ENCODE data around the gene PLEKHN1. TPM values are rescaled to one million over a fixed set of nuclear protein-coding genes. Genes with fewer than 3 reads are reported as not detected.
A peak's percentile ranks its signal among the peaks of the same experiment; 100 is the strongest.
"Not testable (repeated sequence)": the region's sequence is repeated elsewhere in the genome, so short reads cannot be mapped to it uniquely, and the experiment has no call there.

PLEKHN1 gene
- total RNA-seq, 1 donor from 2014 or later: 0.51 TPM

DNA sequence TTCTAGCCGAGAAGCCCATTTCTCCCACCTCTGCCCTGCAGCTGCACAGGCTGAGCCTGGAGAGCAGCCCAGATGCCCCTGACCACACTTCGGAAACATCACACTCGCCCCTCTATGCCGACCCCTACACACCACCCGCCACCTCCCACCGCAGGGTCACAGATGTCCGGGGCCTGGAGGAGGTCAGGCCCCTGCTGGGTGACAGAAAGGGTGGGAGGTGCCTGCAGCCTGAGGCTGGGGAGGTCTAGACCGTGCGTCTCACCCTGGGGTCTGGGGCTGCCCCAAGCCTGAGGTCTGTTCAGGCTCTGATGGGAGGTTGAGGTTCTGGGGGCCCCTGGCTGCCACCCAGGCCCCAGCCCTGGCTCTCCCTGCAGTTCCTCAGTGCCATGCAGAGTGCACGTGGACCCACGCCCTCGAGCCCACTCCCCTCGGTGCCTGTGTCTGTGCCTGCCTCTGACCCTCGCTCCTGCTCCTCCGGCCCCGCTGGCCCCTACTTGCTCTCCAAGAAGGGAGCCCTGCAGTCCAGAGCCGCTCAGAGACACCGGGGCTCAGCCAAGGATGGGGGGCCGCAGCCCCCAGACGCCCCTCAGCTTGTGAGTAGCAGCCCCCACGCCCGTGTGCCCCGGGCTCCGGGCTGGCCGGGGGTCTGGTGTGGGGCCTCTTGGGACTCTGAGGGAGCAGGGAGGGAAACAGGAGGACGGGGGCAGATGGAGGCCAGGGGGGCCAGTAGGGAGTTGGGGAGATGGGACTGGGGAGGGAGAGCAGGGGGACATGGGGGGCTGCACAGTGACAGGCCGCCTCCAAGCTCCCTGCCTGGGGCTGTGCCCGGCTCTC, 7.4 kb downstream of the PLEKHN1 start:
- DNase-seq (ENCODE audit: low read depth in 2 of 2): no peak

DNA sequence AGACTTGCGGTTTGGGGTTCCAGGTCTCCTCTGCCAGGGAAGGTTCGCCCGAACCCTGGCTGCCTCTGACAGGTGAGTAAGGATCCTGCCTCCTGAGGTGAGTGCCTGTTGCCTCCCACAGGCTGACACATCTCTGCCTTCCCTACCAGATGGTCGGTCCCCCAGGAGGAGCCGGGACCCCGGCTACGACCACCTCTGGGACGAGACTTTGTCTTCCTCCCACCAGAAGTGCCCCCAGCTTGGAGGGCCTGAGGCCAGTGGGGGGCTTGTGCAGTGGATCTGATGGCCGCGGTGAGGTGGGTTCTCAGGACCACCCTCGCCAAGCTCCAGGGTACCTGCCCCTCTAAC, 8.0 kb downstream of the PLEKHN1 start:
- DNase-seq (ENCODE audit: low read depth in 2 of 2): no peak

DNA sequence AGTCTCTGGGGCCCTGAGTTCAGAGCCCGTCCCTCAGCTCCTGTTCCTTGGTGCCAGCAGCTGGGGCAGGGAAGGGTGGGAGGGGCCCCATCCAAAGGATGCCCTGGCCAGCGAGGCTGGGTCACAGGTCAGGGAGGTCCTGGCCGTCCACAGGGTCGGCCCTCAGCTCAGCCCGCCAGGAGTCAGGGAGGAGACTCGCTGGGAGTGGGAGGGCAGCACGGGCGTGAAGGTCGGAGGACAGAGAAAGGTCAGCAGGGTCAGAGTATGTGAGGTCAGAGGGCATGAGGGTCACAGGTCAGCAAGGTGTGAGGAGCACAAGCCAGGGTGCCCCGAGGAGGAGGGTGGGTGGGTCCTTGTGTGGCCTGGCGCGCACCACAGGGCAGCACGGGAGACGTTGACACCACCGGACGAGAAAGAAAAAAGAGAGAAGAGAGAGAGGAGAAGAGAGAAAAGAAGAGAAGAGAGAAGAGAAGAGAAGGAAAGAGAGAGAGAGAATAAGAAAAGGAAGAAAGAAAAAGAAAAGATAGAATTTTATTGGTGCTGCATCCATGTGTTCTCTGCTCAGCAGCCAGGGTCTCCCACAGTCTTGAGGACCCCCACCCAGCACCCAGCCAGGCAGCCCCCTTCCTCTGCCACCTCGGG, 8.5 kb downstream of the PLEKHN1 start:
- DNase-seq (ENCODE audit: low read depth in 2 of 2): no peak

GRCh38 chr1:975365-975764, 9.1 kb downstream of the PLEKHN1 start:
- no peak for DNase-seq (ENCODE audit: low read depth in 2 of 2)

- peak in 1 of 2 donors; percentile 39 for DNase-seq (ENCODE audit: low read depth in 2 of 2)
Observed at GRCh38 chr1:975896-976683, 9.8 kb downstream of the PLEKHN1 start.

- not testable (repeated sequence) for DNase-seq (ENCODE audit: low read depth in 2 of 2)
Observed at GRCh38 chr1:976791-977190, 10.5 kb downstream of the PLEKHN1 start.

DNA sequence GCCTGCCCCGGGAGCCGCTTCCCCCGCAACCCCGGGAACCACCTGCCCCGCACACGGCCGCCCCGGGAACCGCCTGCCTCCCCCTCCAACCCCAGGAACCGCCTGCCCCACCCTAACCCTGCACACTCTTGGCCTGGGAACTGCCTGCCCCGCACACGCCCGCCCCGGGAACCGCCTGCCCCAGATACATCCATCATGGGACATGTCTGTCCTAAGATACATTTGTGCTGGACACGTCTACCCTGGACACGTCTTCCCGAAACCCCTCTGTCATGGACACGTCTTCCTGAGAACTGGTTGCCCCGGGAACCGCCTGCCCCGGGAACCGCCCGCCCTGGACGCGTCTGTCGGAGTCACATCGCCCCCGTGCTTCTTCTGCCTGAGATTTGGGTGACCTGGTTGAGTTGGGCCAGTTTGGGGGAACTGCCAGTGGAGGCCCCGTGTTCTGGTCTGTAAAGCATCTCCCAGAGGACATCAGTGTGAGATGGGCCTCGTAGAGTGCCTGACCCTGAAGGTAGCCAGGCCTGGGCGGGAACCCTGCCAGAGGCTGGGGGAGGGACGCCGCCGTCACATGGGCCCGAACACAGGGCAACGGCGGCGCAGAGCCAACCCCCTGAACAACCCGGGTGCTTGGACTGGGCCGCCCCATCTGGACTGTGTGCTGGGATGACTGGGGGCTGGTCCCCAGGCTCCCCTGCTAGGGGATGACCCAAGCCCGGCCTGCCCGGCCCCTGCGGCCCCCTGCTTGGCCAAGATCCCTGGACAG, 12.0 kb downstream of the PLEKHN1 start:
- no peak for DNase-seq (ENCODE audit: low read depth in 2 of 2)

GRCh38 chr1:978835-979743, 12.8 kb downstream of the PLEKHN1 start:
- no peak for DNase-seq (ENCODE audit: low read depth in 2 of 2)

- no peak for DNase-seq (ENCODE audit: low read depth in 2 of 2)
Observed at GRCh38 chr1:979744-980072, 13.4 kb downstream of the PLEKHN1 start.

GRCh38 chr1:980137-980571, 13.9 kb downstream of the PLEKHN1 start:
- DNase-seq (ENCODE audit: low read depth in 2 of 2): no peak

- no peak for DNase-seq (ENCODE audit: low read depth in 2 of 2)
Observed at GRCh38 chr1:980602-981395, 14.5 kb downstream of the PLEKHN1 start.

GRCh38 chr1:981491-981954, 15.2 kb downstream of the PLEKHN1 start:
- no peak for DNase-seq (ENCODE audit: low read depth in 2 of 2)

DNA sequence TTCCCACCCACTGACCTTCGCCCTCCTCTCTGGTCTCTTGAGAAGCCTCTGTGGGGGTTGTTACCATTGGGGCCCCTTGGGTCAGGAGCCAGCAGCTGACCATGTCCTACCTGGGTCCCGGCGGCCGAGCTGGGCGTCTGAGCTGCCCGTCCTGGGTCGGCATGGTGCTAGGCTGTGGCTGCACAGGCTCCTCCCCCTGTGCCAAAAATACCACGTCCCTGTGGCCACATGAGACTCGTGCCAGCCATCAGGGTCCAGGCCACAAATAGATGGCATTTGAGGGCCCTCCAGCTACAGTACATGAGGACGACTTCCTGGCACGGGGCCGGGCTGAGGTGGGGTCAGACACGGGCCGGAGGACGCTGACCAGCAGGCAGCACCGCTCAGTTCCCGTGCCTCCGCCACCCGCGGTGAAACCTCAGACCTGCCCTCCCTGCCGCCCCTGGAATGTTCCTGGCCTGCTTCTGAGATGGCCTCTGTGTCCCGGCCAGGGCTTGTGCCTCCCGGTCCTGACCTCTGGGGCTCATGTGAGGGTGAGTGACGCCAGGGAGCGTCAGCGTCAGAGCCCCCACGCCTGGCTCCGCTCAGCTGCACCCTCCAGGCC, 15.8 kb downstream of the PLEKHN1 start, which contains the start of gene PERM1:
TSS of gene PERM1 (minus strand) at position 139 of the 604 bp plus-strand sequence. CDS start 1,064 bp downstream, outside the sequence.
- DNase-seq (ENCODE audit: low read depth in 2 of 2): no peak

- DNase-seq (ENCODE audit: low read depth in 2 of 2): no peak
Observed at GRCh38 chr1:982765-983436, 16.6 kb downstream of the PLEKHN1 start.

DNA sequence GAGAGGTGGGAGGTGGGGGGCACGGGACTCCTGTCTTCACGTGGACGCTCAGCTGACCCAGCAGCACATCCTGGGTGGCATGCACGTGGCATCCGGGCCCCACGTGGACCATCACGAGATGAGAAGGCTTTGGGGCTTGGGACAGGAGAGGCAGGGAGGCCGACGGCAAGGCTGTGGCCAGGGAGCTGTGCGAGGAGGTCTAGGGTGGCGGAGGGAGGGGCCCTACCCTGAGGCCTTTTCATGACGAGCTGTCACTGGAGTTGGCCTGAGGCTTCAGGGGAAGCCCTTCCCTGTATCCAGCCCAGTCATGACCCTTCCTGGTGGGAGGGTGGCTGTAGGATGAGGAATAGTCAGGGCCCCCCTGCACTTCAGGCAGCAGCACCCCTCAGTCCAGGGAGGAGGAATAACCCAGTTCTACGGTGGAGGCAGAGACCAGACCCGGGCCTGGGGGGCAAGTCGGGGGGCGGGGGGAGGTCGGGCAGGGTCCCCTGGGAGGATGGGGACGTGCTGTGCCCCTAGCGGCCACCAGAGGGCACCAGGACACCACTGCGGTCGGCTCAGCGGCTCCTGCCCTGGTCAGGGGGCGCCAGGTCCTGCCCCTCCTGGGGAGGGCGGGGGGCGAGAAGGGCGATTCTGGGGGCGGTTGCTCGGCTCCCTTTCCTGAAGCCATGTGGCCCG, 17.7 kb downstream of the PLEKHN1 start:
- peak in 1 of 2 donors; percentile 33 for DNase-seq (ENCODE audit: low read depth in 2 of 2)

GRCh38 chr1:984476-984814, 18.2 kb downstream of the PLEKHN1 start:
- no peak for DNase-seq (ENCODE audit: low read depth in 2 of 2)

DNA sequence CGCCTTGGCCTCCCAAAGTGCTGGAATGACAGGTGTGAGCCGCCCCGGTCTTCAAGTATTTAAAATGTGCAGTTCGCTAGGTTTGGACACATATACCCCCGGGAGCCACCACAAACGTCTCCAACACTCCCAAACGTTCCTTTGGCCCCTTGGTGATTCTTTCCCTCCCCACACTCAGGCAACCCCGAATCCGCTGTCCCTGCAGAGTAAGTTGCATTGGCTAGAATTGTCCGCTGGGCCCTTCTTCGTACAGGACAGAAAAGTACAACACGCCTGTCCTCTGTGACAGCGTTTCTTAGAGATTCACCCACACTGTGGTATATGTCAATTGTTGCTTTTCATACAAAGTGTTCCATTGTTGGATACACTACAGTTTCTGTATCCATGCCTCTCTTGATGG, 18.8 kb downstream of the PLEKHN1 start:
- no peak for DNase-seq (ENCODE audit: low read depth in 2 of 2)

DNA sequence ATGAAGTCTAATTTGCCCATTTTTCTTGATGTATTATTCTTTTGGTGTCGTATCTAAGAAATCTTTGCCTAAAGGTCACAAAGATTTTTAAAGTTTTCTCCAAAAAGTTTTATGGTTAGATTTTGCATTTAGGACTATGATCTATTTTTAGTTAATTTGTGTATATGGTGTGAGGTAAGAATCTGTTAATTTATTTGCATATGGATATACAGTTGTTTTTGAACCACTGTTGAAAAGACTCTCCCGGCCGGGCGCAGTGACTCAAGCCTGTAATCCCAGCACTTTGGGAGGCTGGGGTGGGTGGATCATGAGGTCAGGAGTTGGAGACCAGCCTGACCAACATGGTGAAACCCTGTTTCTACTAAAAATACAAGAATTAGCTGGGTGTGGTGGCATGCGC, 21.8 kb downstream of the PLEKHN1 start:
- DNase-seq (ENCODE audit: low read depth in 2 of 2): not testable (repeated sequence)
